Activated CD4-positive, CD25-positive, alpha-beta regulatory T cell treated with anti-CD3 and anti-CD28 coated beads, Interleukin-2, amount 50 U/mL, for 16 hours (primary cell): ENCODE data around the gene MTUS2.
"Not testable (repeated sequence)": the region's sequence is repeated elsewhere in the genome, so short reads cannot be mapped to it uniquely, and the experiment has no call there.

Experiments
- DNase-seq: peaks from one replicate; pipeline ENCODE4 v3.0.0-alpha.2; 2020; ENCODE audit warnings: low read depth, low spot score

Gene MTUS2

DNA sequence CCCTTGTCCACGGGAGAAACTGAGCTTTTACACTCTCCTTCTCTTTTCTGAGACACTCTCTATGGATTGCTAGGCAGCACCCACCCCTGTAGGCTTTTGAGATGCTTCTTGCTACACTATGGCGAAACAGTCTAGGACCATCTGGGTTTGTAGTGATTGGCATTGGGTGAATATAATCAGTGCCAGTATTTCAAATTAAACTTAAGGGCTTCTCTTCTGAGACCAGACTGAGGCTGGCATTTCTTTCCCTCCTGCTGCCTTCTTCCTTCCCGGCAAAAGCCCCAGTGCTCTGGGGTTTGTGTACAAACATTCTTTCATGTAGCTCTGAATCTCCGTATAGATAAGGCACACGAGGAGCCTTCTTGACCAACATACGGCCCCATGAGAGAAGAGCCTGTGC is 498.6 kb downstream of the MTUS2 start:
- no peak for DNase-seq

- DNase-seq = no peak
Measured at GRCh38 chr13:29319451-29319850, 499.3 kb downstream of the MTUS2 start.

DNA sequence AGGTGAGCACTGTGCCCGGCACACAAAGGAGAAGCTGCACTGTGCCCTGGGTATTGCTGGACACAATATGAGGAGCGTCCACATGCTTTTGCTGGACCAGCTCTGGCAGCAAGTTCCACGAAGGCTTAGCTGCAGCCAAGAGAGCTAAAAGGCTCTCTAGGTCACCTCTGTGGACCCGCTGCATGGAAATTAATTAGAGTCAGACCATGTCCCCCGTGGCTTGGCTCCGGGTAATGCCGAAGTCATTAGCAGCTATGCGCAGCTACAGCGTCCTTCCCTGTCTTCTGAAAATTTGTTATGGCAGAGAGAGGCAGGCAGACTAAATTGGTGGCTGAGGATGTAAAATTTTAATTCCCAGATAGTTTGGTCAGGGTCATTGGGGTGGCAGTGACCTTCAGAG is 503.8 kb downstream of the MTUS2 start:
- DNase-seq = no peak

GRCh38 chr13:29324601-29325000 is 504.5 kb downstream of the MTUS2 start:
- no peak for DNase-seq

DNA sequence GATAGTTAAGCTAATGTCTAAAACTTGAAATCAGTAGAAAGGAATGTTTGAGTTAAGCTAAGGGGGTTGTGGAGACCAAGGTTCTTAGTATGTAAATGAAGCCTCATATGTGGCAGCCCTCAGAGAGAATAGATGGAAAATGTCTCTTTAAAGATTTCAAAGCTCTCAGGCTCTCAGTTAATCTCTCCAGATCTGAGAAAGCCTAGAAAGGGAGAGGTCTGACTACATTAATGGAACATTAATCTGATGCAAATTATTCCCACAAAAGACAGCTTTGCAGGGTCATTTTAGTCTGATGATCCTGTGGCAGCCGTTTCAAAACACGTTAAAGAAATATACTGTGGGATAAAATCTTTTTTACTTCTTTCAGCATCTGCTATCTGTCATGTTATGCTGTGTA is 508.4 kb downstream of the MTUS2 start:
- no peak for DNase-seq

DNA sequence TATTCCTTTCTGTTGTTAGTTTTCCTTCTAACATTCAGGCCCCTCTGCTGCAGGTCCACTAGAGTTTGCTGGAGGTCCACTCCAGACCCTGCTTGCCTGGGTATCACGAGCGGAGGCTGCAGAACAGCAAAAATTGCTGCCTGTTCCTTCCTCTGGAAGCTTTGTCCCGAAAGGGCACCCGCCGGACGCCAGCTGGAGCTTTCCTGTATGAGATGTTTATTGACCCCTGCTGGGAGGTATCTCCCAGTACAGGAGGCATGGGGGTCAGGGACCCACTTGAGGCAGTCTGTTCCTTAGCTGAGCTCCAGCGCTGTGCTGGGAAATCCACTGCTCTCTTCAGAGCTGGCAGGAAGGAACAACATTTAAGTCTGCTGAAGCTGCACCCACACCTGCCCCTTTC is 516.2 kb downstream of the MTUS2 start:
- DNase-seq = no peak

- no peak for DNase-seq
Measured at GRCh38 chr13:29339386-29340272, 519.5 kb downstream of the MTUS2 start.

- not testable (repeated sequence) for DNase-seq
Measured at GRCh38 chr13:29345860-29346582, 525.9 kb downstream of the MTUS2 start.

GRCh38 chr13:29355029-29355428 is 534.9 kb downstream of the MTUS2 start:
- no peak for DNase-seq

DNA sequence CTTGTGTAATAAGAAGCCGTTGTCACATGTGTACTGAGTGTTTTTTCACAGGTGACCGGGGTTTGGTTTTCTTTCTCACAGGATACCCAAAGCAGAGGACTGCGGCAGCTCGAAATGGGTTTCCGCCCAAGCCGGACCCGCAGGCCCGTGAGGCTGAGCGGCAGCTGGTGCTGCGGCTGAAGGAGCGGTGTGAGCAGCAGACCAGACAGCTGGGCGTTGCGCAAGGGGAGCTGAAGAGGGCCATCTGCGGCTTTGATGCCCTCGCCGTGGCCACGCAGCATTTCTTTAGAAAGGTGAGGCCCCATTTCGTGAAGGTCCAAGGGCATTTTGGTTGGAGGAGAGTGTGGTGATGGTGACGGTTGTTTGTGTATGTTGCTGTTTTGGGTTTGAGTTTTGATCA is 539.0 kb downstream of the MTUS2 start:
- no peak for DNase-seq

DNA sequence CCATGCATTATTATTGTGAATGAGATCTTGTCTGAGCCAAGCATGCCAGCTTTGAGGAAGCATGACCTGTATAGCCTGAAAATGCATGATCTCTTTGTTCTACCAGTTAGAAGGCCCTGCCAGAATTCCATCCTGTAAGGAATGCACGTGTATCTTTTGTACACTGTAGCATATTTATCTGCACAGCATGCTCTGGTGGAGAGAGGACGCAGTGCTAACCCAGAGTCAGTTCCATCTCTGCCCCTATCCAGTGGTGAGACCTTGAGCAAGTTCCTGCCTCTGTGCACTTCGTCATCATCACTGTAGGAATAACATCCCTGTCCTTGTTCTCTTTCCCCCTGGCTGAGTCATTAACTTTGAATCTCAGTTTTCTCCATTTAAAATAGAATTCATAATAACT is 541.6 kb downstream of the MTUS2 start:
- no peak for DNase-seq

DNA sequence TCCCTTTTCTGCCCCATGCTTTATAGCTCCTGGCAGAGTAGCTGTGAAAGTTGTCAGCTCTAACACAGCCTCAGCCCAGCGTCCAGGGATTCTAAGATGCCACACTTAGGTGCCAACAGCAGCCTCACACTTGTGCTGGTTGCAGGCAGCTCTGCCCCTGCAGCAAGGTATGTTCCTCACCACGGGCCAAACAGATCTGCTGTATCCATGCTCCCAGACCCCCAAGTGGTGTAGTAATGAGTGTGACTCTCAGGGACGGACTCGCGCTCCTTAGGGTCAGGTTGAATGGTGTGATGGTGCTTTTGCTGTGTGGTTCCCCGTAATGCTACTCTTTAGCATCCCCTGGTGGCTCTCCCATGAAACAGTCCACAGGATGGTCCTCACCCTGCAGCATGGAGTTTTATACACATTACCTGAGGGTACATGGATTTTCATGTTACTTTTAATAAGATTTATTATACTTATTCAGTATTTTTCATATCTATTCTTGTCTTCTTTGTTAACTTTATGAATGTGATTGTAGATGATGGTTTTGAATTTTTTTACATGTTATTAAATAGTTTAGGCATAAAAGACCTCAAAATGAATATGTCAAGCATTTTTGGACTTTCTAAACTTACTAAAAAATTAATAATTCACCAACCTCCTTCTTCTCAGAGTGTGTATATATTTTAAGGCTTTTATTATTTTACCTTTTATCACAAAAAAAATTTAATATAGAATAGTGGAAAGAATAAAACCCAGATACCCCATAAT is 542.9 kb downstream of the MTUS2 start:
- no peak for DNase-seq

DNA sequence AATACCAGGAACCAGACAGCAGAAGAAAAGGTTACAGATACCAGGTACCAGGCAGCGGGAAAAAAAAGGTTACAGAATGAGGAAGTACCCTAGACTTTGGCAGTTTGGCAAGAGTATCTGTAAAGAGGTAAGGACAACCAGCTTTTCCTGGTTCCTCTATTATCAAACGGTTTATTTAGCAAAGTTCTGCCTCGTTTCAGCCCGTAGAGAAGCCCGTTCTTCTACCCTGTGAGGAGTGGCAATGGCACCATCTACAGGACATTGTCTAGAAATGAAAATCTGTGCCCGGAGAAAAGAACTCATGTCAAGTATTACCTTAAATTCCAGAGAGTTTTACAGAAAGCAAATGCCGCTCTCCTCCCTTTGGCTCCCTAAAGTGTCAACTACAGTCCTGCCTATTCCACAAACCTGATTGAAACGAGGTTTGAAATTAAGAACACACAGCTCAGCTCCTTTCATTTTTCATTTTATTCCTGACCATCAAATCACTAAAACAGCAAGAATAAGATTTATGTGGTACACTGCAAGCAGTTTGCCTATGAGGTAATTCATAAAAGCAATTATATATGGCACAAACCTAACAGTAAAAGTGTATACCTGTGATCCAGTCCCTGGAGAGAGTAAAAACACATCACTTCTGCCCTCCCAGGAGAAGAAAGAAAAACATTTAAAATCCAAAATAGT is 549.1 kb downstream of the MTUS2 start:
- no peak for DNase-seq

- DNase-seq = no peak
Measured at GRCh38 chr13:29379281-29379680, 559.1 kb downstream of the MTUS2 start.

DNA sequence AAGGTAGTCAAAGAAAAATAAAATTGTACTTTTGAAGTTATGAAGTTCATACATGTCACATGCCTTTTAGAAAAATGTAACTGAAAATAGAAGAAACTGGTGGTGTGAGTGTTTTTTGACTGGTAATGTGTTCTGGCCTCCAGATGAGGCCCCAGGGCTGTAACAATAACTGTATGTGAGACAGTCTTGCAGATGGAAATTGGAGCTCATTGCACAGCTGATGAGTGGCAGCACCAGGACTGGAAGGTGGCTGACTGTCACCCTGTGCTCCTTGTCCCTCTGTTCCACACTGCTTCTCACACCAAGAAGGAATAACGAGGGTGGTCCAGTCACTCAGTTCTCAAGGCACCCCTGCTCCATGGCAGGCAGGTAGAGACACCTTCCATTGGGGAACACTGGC is 559.7 kb downstream of the MTUS2 start:
- DNase-seq = no peak

DNA sequence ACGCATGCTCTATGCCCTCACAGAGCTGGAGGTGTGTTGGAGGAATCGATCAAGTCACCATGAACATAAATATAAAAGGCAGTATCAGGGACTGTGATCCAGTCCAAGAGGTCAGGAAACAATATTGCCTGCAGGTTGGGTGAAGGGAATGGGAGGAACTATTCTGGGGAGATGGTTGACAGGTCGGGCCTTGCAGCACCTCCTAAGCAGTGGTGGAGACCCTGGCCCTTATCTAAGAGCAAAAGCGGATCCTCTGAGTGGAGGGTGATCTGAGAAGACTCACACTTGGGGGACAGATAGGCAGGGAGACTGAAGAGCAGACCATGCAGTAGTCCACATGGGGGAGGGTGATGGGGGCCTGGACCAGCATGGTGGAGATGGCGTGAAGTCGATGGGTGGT is 561.9 kb downstream of the MTUS2 start:
- no peak for DNase-seq

DNA sequence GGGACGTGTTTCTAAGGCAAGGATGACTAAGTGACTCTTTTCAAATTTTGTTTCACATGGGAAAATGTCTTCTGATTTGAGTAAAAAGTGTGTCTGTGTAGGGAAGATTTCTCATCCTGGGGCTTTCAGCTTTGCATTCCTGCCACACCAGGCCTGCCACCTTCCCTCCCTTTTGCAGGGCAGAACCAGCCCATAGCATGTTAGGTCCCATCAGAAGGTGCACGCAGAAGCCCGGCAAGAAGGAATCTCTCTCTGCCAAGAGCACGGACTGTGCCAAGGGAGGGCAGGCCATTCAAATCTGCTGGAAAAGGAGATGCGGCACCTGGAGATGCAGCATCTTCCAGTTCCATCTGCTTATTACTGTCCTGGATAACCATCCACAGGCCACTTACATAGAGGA is 563.3 kb downstream of the MTUS2 start:
- no peak for DNase-seq

DNA sequence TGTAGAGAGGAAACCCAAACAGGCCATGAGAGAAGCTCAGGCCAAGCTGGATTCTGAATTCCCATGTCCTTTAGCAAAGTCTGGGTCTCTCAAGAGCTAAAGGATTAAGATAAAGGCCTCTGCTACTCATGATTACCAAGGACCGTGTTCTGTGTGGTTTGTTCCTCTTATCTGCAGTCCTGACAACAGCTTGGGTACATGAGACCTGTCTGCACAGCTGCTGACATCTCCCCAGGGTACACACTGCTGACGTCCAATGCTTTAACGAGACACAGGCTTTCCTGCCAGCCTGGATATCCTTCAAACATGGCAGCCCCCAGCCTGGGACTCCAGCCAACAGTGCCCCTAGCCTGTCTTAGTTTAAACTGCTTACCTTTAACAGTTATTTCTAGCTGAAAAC is 564.3 kb downstream of the MTUS2 start:
- no peak for DNase-seq

- no peak for DNase-seq
Measured at GRCh38 chr13:29384871-29385270, 564.7 kb downstream of the MTUS2 start.

- no peak for DNase-seq
Measured at GRCh38 chr13:29386246-29386645, 566.1 kb downstream of the MTUS2 start.

DNA sequence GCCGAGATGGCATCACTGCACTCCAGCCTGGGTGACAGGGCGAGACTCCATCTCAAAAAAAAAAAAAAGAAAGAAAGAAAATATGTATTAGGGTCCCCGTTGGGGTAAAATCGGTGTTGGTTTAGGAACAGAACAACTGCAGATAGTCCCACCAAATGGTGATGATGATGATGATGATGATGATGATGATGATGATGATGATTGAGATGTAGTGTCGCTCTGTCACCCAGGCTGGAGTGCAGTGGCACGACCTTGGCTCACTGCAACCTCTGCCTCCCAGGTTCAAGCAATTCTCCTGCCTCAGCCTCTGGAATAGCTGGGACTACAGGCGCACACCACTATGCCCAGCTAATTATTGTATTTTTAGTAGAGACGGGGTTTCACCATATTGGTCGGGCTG is 570.5 kb downstream of the MTUS2 start:
- DNase-seq = not testable (repeated sequence)

DNA sequence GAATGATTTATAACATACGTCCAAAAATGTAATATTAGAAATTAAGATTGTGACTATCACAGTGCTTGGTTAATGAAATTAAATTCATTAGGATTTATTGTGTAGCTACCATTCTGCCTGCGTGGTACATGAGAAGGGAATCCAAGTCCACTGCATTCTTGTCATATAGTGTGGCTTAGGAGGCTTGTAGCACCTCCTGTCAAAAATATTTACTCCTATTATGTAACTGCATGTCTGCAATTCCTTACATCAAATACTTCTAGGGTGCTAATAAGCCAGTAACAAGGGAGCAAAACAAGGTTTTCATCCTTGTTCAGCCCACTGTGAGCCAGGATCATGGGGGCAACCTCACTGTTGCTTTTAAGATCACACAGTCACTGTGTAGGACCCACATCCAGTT is 576.3 kb downstream of the MTUS2 start:
- no peak for DNase-seq
